NT2/D1 (cell line): ENCODE results near the gene IL3RA.

ENCODE experiments used
- YY1 ChIP-seq: IDR thresholded peaks from 2 replicates; pipeline ENCODE4 v1.6.1; 2011; ENCODE audit not compliant: insufficient read length, insufficient read depth
- ZNF274 ChIP-seq: IDR thresholded peaks from 2 replicates; pipeline ENCODE4 v1.6.1; 2011; ENCODE audit warnings: mild to moderate bottlenecking, low read depth, low read length

DNA sequence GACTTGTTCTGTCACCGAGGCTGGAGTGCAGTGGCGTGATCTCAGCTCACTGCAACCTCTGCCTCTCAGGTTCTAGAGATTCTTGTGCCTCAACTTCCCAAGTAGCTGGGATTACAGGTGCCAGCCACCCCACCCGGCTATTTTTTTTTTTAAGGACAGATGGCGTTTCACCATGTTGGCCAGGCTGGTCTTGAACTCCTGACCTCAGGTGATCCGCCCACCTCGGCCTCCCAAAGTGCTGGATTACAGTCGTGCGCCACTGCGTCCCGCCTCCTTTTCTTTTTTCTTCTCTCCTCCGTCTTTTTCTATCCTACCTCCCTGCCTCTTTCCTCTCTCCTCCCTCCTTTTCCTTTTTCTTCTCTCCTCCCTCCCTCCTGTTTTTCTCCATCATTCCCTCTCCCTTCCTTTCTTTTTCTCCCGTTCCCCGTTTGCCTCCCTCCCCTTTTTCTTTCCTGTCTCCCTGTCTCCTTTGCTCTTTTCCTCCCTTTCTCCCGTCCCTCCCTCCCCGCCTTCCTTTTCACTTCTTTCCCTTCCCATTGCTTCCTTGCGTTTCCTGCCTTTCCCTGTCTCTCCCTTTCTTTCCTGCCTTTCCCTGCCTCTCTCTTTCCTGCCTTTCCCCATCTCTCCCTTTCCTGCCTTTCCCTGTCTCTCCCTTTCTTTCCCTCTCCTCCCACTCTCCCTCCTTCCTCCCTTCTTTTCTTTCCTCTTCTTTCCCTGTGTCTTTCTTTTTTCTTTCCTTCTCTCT is 57.5 kb downstream of the IL3RA start:
- TF ChIP-seq YY1: no peak
- TF ChIP-seq ZNF274: no peak
